WTC11 (cell line): Measurements from ENCODE around the gene SNHG17. TPM values are rescaled to one million over a fixed set of nuclear protein-coding genes. Genes with fewer than 3 reads are reported as not detected.
"Not testable (repeated sequence)": the region's sequence is repeated elsewhere in the genome, so short reads cannot be mapped to it uniquely, and the experiment has no call there.

Source experiments
- ATAC-seq: fragments of 200-7000 bp; cut with Tn5 transposase; 2 replicates; pipeline ENCODE4 v1.10.0; 2021; ENCODE audit warnings: mild to moderate bottlenecking, moderate library complexity
- CTCF ChIA-PET: fragments of 300-600 bp; sonication (Branson Sonifier 250); formaldehyde crosslinking; loops from one replicate; lab custom pipeline; 2021; ENCODE audit warnings: antibody characterized with exemption; lab: Charles Lee
- POLR2A ChIA-PET: fragments of 350-600 bp; sonication (Branson Sonifier 250); formaldehyde crosslinking; loops from one replicate; lab custom pipeline; 2021; ENCODE audit warnings: antibody characterized with exemption; lab: Charles Lee
- DNase-seq: peaks from one replicate; pipeline ENCODE4 v3.0.0; 2021; ENCODE audit warnings: low spot score
- H3K27ac Mint-ChIP-seq: 2 replicates; pipeline ENCODE4 v1.8.0; 2021; ENCODE audit warnings: mixed read lengths
- H3K27me3 Mint-ChIP-seq: 2 replicates; pipeline ENCODE4 v1.8.0; 2021; ENCODE audit warnings: low read depth, mild to moderate bottlenecking, moderate library complexity, mixed read lengths
- H3K36me3 Mint-ChIP-seq: 2 replicates; pipeline ENCODE4 v1.8.0; 2021; ENCODE audit warnings: mixed read lengths
- H3K4me1 Mint-ChIP-seq: 2 replicates; pipeline ENCODE4 v1.8.0; 2022; ENCODE audit warnings: mixed read lengths
- H3K4me3 Mint-ChIP-seq: 2 replicates; pipeline ENCODE4 v1.8.0; 2021; ENCODE audit warnings: mild to moderate bottlenecking, moderate library complexity, mixed read lengths
- H3K9me3 Mint-ChIP-seq: 2 replicates; pipeline ENCODE4 v1.8.0; 2021; ENCODE audit warnings: mixed read lengths
- GTF2I ChIP-seq: fragments of 250-450 bp; sonication (Bioruptor Pico); conservative IDR thresholded peaks from 2 replicates; pipeline ENCODE4 v1.4.0; 2021; ENCODE audit warnings: mild to moderate bottlenecking
- HMGA2 ChIP-seq: fragments of 250-450 bp; sonication (Bioruptor Pico); IDR thresholded peaks from 2 replicates; pipeline ENCODE4 v1.4.0; 2021; ENCODE audit warnings: mild to moderate bottlenecking, moderate library complexity
- MYBL2 ChIP-seq: sonication (generic); formaldehyde crosslinking; IDR thresholded peaks from 2 replicates; pipeline ENCODE4 v1.8.1; 2023; ENCODE audit warnings: mild to moderate bottlenecking, moderate library complexity, missing genetic modification reagents
- NFE2L1 ChIP-seq: sonication (generic); formaldehyde crosslinking; IDR thresholded peaks from 2 replicates; pipeline ENCODE4 v1.8.1; 2023; ENCODE audit warnings: missing genetic modification reagents
- OVOL2 ChIP-seq: fragments of 250-450 bp; sonication (Bioruptor Pico); IDR thresholded peaks from 2 replicates; pipeline ENCODE4 v1.9.0; 2021; ENCODE audit warnings: mild to moderate bottlenecking, borderline replicate concordance
- SMAD3 ChIP-seq: sonication (generic); formaldehyde crosslinking; IDR thresholded peaks from 2 replicates; pipeline ENCODE4 v1.8.0; 2022; ENCODE audit warnings: missing genetic modification reagents, mild to moderate bottlenecking, borderline replicate concordance
- SMAD4 ChIP-seq: sonication (generic); formaldehyde crosslinking; IDR thresholded peaks from 2 replicates; pipeline ENCODE4 v1.8.0; 2022; ENCODE audit warnings: mild to moderate bottlenecking, missing genetic modification reagents
- ZNF416 ChIP-seq: fragments of 250-450 bp; sonication (Bioruptor Pico); IDR thresholded peaks from 2 replicates; pipeline ENCODE4 v1.9.0; 2021; ENCODE audit warnings: mild to moderate bottlenecking, inconsistent platforms
- total RNA-seq: library from RNA; stranded (reverse); gene quantifications from 3 replicates; pipeline ENCODE4 v1.2.3, GENCODE V29; 2021
- TF ChIP-seq, protein P1 (sequence below): sonication (generic); formaldehyde crosslinking; IDR thresholded peaks from 2 replicates; pipeline ENCODE4 v1.8.0; 2022; ENCODE audit warnings: mild to moderate bottlenecking, missing genetic modification reagents
- TF ChIP-seq, protein P2 (sequence below): sonication (generic); formaldehyde crosslinking; IDR thresholded peaks from 2 replicates; pipeline ENCODE4 v1.8.0; 2023; ENCODE audit warnings: mild to moderate bottlenecking, missing genetic modification reagents
- TF ChIP-seq, protein P3 (sequence below): fragments of 250-450 bp; sonication (Bioruptor Pico); conservative IDR thresholded peaks from 2 replicates; pipeline ENCODE4 v1.9.0; 2021; ENCODE audit warnings: mild to moderate bottlenecking
- TF ChIP-seq, protein P4 (sequence below): sonication (generic); formaldehyde crosslinking; IDR thresholded peaks from 2 replicates; pipeline ENCODE4 v1.8.0; 2023; ENCODE audit warnings: missing genetic modification reagents, mild to moderate bottlenecking, borderline replicate concordance
- TF ChIP-seq, protein P5 (sequence below): fragments of 250-450 bp; sonication (Bioruptor Pico); IDR thresholded peaks from 2 replicates; pipeline ENCODE4 v2.1.2; 2022; ENCODE audit warnings: mild to moderate bottlenecking, moderate library complexity

Gene SNHG17
- total RNA-seq, 1 experiment from 2014 or later = 71.6 TPM

DNA sequence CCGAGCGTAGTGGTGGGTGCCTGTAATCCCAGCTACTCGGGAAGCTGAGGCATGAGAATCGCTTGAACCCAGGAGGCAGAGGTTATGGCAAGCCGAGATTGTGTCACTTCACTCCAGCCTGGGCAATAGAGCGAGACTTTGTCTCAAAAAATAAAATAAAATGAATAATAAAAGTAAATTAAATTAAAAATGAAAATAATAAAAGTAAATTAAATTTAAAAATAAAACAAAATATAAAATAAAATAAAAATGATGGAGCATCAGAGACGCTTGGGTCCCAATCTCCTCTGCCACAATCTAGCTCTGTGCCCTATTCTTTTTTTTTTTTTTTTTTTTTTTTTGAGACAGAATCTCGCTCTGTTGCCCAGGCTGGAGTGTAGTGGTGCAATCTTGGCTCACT lies 6.0 kb upstream of the SNHG17 start:
- ATAC-seq, H3K4me1 Mint-ChIP-seq, DNase-seq, H3K9me3 Mint-ChIP-seq, H3K27me3 Mint-ChIP-seq, H3K27ac Mint-ChIP-seq, H3K4me3 Mint-ChIP-seq, H3K36me3 Mint-ChIP-seq: not testable (repeated sequence)
- TF ChIP-seq HMGA2 (CRISPR knock-in tag) = peak; percentile 100
- ChIA-PET POLR2A (interaction anchor here (0.6 kb wide), 1 partner anchor 59 kb away, joined by 5 read pairs; no protein-coding TSS in a partner anchor), CTCF (interaction anchor here (0.6 to 0.7 kb wide), 2 partner anchors 15 to 31 kb away, joined by 3 read pairs; no protein-coding TSS in a partner anchor)

DNA sequence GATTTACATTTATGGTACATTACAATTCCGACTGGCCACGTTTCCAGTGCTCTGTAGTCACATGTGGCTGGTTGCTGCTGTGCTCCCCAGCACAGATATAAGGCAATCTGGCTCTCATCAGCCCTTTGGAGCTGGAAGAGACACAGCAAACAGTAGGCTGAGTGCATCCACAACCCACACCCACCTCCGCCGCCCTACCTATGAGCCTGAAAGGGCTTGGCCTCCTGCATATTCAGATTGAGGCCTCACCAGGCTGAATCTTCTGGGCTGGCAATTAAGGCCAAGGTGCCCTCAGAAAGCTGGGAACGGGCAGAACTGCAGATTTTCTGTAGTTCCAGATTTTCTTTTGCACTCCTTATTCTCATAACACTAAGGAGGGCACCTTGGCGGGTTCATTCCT lies 2.7 kb upstream of the SNHG17 start:
- H3K9me3 Mint-ChIP-seq = no peaks in the 10 kb centered on the region
- ATAC-seq = no peak; the same call in 1 of the 2 replicates
- CTCF ChIA-PET = interaction anchor here (1.8 to 1.9 kb wide), 2 partner anchors 9 to 35 kb away, joined by 6 to 11 read pairs; partner anchors contain the start of gene RALGAPB
- H3K27me3 Mint-ChIP-seq = peaks cover 3% of the 10 kb centered on the region; the same call in 1 of the 2 replicates
- no peak overlapping the region for H3K27ac Mint-ChIP-seq
- H3K4me3 Mint-ChIP-seq = no peak overlapping the region
- POLR2A ChIA-PET = interaction anchor here (1.5 kb wide), 2 partner anchors 8 to 35 kb away, joined by 5 to 9 read pairs; partner anchors contain the start of gene RALGAPB
- TF ChIP-seq NFE2L1 (CRISPR knock-in tag) (no peak), ZNF416 (CRISPR knock-in tag) (no peak), MYBL2 (no peak), SMAD3 (CRISPR knock-in tag) (no peak), OVOL2 (no peak), GTF2I (CRISPR knock-in tag) (no peak), HMGA2 (CRISPR knock-in tag) (no peak), SMAD4 (no peak)
- TF ChIP-seq, protein P1, sequence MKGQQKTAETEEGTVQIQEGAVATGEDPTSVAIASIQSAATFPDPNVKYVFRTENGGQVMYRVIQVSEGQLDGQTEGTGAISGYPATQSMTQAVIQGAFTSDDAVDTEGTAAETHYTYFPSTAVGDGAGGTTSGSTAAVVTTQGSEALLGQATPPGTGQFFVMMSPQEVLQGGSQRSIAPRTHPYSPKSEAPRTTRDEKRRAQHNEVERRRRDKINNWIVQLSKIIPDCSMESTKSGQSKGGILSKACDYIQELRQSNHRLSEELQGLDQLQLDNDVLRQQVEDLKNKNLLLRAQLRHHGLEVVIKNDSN (CRISPR knock-in tag) = no peak
- TF ChIP-seq, protein P2, sequence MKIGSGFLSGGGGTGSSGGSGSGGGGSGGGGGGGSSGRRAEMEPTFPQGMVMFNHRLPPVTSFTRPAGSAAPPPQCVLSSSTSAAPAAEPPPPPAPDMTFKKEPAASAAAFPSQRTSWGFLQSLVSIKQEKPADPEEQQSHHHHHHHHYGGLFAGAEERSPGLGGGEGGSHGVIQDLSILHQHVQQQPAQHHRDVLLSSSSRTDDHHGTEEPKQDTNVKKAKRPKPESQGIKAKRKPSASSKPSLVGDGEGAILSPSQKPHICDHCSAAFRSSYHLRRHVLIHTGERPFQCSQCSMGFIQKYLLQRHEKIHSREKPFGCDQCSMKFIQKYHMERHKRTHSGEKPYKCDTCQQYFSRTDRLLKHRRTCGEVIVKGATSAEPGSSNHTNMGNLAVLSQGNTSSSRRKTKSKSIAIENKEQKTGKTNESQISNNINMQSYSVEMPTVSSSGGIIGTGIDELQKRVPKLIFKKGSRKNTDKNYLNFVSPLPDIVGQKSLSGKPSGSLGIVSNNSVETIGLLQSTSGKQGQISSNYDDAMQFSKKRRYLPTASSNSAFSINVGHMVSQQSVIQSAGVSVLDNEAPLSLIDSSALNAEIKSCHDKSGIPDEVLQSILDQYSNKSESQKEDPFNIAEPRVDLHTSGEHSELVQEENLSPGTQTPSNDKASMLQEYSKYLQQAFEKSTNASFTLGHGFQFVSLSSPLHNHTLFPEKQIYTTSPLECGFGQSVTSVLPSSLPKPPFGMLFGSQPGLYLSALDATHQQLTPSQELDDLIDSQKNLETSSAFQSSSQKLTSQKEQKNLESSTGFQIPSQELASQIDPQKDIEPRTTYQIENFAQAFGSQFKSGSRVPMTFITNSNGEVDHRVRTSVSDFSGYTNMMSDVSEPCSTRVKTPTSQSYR = no peak
- TF ChIP-seq, protein P3, sequence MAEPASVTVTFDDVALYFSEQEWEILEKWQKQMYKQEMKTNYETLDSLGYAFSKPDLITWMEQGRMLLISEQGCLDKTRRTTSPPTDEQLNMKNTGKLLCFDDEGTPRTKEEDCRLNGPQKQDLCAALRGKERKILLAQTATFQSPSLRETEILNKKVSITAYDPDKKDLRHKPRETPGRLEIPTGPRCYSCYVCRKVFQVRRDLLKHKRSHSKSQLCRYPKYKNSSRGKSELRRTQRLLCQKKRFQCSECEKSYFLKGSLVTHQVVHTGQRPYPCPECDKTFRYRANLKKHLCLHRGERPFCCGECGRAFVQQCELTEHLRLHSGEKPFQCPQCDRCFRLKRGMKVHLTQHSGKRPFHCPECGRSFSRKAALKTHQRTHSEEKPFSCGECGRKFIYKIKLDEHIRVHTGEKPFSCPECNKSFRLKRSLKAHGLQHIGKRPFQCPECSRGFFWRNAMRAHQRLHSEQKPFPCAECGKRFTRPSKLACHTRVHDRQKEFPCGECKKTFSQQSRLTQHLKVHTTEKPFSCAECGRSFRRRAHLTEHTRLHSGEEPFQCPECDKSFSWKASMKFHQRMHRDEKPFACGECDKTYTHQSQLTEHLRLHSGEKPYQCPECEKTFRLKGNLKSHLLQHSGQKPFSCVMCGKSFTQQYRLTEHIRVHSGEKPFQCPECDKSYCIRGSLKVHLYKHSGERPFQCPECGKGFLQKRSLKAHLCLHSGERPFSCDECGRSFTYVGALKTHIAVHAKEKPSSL = no peak
- TF ChIP-seq, protein P4, sequence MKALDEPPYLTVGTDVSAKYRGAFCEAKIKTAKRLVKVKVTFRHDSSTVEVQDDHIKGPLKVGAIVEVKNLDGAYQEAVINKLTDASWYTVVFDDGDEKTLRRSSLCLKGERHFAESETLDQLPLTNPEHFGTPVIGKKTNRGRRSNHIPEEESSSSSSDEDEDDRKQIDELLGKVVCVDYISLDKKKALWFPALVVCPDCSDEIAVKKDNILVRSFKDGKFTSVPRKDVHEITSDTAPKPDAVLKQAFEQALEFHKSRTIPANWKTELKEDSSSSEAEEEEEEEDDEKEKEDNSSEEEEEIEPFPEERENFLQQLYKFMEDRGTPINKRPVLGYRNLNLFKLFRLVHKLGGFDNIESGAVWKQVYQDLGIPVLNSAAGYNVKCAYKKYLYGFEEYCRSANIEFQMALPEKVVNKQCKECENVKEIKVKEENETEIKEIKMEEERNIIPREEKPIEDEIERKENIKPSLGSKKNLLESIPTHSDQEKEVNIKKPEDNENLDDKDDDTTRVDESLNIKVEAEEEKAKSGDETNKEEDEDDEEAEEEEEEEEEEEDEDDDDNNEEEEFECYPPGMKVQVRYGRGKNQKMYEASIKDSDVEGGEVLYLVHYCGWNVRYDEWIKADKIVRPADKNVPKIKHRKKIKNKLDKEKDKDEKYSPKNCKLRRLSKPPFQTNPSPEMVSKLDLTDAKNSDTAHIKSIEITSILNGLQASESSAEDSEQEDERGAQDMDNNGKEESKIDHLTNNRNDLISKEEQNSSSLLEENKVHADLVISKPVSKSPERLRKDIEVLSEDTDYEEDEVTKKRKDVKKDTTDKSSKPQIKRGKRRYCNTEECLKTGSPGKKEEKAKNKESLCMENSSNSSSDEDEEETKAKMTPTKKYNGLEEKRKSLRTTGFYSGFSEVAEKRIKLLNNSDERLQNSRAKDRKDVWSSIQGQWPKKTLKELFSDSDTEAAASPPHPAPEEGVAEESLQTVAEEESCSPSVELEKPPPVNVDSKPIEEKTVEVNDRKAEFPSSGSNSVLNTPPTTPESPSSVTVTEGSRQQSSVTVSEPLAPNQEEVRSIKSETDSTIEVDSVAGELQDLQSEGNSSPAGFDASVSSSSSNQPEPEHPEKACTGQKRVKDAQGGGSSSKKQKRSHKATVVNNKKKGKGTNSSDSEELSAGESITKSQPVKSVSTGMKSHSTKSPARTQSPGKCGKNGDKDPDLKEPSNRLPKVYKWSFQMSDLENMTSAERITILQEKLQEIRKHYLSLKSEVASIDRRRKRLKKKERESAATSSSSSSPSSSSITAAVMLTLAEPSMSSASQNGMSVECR (CRISPR knock-in tag) = no peak
- TF ChIP-seq, protein P5, sequence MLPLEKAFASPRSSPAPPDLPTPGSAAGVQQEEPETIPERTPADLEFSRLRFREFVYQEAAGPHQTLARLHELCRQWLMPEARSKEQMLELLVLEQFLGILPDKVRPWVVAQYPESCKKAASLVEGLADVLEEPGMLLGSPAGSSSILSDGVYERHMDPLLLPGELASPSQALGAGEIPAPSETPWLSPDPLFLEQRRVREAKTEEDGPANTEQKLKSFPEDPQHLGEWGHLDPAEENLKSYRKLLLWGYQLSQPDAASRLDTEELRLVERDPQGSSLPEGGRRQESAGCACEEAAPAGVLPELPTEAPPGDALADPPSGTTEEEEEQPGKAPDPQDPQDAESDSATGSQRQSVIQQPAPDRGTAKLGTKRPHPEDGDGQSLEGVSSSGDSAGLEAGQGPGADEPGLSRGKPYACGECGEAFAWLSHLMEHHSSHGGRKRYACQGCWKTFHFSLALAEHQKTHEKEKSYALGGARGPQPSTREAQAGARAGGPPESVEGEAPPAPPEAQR (CRISPR knock-in tag) = no peak
- no peak for DNase-seq
- H3K36me3 Mint-ChIP-seq = peaks cover 19% of the 10 kb centered on the region
- peaks cover 19% of the 10 kb centered on the region for H3K4me1 Mint-ChIP-seq
